Inflammatory macrophage treated with lipopolysaccharide for 4 hours (primary cell): Measurements from ENCODE around the gene PARP6.
"Not testable (repeated sequence)": the region's sequence is repeated elsewhere in the genome, so short reads cannot be mapped to it uniquely, and the experiment has no call there.

ENCODE experiments used
- DNase-seq: peaks from one replicate; pipeline ENCODE4 v3.0.0-alpha.2; 2020

The PARP6 gene

DNA sequence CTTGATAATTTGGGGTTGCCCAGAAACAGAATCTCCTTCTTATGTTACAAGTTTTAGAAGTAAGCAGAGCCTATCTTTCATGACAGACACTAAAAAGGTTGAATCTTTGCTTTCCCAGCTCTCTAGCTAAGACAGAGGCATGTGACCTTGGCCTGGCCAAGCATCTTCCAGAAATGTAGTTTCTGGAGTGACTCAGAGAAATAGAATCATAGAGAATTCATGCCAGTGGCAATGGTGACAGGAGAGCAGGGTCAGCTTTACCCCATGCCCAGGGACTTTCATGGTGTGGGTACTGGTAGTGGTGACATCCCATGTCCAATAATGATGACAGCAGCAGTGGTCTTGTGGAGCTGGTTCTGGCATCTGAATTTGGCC is 4.0 kb upstream of the PARP6 start:
- DNase-seq, result no peak

DNA sequence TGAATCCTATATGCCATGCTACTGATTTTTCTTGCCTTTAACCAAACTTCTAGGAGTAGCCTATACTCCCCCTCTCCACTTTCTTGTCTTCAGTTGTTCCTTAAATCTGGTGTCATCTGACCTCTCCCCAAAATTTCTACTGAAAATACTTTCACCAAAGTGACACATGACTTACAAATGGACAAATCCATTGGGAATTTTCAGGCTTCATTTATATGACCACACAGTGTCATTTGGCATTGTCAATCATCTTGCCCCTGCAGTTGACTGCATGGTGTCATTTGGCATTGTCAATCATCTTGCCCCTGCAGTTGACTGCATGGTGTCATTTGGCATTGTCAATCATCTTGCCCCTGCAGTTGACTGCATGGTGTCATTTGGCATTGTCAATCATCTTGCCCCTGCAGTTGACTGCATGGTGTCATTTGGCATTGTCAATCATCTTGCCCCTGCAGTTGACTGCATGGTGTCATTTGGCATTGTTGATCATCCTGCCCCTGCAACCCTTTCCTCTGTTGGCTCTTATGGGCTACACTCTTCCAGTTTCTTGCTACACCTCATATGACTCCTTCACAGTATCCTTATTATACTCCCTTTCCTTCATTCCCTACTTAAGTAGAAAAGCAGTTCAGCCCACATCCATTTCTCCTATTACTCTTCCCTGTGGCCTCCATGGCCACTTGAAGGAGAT is 3.4 kb upstream of the PARP6 start:
- not testable (repeated sequence) for DNase-seq

DNA sequence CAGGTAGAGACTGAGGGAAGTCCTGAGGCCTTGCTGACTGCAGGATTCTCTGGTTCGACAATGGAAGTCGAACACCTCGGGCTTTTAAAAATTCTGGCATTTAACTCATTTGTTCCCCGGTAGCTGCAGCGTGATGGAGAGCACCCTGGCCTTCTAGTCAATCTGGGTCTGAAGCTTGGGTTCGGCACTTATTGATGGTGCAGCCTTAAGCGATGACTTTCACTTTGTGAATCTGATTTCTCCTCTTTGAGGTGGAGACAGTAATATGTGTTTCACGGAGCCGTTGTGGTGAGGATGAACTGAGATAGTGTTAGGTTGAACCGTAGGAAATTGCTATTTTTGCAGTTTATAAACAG is 621 bp upstream of the PARP6 start:
- DNase-seq, result no peak

DNA sequence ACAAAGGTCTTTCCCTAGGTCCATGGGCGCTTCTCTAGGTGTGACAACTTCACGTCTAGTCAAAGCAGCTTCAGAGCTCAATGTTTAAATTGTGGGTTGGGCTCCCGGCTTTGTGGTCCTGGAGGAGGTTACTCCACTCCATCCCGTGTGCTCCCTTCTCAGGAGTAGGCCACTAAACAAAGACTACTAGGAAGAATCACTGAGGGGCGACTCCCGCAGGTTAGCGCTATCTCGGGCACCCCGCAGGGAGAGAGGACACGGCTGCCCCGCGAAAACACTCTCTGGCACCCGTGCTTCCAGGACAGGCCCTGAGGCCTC is 500 bp downstream of the PARP6 start:
- peak; percentile 10 for DNase-seq

DNA sequence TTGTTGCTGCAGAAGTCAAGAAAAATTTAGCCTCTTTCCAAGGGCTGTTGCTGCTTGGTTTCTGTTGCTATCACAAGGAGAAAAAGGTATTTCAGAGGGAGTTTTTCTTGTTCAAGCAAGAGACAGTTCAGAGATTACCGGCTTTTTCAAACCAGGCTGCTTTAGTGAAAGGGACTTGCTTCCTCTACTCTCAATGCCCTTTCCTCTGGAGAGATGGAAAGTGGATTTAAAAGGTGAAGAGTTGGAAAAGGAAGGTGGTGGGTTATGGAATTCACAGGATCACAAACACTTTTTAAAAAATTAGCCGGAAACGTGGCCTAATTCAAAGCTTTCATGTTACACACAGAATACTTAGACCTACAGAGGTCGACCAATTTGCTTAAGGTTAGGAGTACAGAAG is 1.1 kb downstream of the PARP6 start:
- no peak for DNase-seq

DNA sequence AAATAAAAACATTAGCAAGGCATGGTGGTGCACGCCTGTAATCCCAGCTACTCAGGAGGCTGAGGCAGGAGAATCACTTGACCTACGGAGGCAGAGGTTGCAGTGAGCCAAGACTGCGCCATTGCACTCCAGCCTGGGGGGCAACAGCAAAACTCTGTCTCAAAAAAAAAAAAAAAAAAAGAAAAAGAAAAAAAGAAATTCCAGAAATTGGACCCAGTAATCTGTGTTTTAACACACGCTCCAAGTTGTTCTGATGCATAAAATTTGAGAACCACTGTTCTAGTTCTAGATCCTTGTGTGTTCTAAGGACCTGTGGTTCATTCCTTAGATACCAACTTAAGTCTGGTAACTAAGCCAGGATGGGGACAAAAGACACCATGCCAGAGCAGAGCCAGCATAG is 2.6 kb downstream of the PARP6 start:
- no peak for DNase-seq

DNA sequence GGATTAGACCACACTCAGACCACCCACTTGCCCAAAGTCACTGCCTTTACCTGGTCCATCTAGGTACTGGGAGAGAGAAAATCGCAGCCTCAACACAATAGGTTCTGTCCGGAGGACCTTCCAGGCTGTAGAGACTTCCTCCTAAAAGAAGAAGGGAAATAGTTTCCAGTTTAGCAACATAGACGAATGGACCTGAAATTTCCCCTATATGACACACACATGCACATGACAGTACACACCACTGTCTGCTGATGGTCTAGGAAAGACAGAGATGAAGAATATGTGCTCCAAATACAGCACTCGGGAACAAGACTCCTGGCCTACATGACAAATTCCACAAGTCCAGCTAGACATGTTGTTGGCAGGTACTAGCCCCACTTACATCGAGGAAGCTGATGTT is 7.3 kb downstream of the PARP6 start:
- DNase-seq, result peak; percentile 80

DNA sequence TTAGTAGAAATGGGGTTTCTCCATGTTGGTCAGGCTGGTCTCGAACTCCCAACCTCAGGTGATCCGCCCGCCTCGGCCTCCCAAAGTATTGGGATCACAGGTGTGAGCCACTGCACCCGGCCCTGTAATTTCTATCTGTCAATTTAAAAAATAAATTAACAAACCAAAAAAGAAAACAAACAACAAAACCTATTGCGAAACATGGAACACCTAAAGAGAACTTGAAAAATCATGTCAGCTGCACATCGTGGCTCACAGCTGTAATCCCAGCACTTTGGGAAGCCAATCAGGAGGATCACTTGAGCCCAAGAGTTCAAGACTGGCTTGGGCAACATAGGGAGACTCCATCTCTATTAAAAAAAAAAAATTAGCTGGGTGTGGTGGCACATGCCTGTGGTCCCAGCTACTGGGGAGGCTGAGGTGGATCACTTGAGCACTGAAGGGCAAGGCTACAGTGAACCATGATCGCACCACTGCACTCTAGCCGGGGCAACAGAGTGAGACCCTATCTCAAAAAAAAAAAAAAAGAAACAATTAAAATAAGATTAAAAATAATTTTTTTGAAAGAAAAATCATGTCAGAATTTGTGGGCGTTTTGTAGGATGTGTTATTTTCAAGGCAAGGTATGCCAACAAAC is 19.6 kb downstream of the PARP6 start:
- DNase-seq, result no peak

DNA sequence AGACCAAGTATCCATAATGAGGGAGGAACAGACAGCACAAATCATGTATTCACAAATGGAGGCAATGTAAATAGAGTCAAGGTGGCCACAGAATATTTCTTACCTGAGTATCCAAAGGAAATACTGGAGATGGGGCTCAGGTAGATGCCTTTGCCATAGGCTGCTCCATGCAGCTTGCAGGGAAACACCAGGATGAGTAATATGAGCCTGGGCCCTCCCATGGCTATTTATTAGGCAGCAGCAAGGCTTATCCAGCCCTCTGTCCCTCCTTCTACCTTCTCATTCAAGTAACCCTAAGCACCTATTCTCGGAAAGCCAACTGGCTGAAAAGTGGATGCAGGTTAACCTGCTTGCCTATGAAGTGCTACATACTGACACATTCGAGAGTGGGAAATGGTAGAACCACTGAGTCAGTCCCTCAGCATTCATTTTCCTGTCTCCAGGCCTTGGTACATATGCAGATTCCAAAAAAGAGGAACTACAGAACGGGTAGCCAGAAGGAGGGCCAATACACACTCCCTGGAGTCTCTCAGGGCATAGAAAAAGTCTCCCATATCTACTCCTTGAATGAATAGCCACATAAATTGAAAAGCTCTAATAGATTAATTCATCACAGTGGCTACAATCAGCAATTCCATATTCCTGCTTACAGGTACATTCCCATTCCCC is 23.1 kb downstream of the PARP6 start:
- peak; percentile 32 for DNase-seq

DNA sequence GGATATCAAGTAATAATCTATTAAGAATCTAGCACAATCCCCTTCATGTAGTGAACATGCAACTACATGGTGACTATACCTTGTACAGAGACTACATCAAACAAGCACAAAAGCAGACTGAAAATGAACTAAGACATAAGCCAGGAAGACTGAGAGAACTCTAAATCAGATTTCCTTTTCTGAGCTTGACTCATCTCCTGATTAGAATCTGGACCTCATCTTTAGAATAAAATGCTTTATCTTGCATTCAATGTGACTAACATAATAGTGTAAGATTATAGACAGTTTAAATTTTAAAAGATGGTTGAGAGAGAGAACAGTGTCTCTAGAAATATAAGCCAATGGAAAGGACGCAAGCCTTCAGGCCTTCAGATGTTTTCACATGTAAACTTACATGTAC is 23.8 kb downstream of the PARP6 start:
- no peak for DNase-seq

DNA sequence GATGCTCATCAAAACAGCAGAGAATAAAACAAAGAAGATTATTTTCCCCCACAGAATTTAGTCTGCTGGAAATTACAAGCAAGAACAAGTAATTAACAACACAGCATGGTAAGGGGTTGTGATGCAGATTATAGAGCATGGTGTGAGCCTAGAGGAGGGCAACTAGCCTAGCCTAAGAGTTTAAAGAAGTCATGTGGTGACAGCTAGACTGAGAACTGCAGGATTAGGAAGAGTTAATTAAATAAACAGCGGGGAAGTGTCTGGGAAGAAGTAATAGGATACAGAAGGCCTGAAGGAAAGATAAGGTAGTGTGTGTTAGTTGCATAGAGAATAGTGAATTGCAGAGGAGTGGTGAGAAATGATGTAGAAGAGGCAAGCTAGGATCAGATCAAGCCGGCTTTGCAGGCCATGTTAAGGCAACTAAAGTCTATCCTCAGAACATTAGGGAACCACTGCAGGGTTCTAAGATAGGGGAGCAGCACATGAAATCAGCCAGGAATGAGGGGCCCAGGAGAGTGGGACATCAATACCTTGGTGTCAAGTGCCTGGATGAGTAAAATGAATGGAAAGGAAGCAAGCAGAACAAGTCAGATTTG is 29.5 kb downstream of the PARP6 start:
- DNase-seq, result no peak

DNA sequence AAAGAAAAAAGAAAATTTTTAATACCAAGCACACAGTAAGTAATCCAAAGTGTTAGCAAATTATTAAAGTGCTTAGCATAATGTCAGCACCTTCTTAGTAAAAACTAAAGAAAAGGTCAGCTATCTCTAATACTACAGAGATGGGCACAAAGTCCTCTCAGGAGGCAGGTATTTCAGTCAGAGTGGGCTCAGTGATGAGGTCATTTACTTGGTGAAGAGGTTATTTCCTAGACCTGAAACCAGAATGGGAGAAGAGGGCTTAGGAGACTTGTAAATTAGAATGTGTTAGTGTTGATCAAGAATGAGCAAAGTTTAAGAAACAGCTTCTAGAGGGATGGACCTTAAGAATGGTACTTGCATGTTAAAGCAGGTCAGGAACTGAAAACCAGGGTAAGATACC is 32.7 kb downstream of the PARP6 start:
- no peak for DNase-seq

DNA sequence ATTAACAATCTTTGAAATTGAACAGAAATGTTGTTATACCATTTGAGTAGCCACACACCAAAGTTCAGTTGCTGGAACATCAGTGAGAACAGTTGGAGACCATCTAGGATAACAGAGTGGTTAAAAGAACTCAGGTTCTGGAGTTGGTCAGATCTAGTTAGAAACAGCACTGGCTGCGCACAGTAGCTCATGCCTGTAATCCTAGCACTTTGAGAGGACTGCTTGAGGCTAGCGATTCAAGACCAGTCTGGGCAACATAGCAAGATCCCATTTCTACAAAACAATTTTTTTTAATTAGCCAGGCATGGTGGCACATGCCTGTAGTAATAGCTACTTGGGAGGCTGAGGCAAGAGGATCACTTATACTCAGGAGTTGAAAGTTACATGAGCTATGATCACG is 33.8 kb downstream of the PARP6 start:
- DNase-seq, result no peak

DNA sequence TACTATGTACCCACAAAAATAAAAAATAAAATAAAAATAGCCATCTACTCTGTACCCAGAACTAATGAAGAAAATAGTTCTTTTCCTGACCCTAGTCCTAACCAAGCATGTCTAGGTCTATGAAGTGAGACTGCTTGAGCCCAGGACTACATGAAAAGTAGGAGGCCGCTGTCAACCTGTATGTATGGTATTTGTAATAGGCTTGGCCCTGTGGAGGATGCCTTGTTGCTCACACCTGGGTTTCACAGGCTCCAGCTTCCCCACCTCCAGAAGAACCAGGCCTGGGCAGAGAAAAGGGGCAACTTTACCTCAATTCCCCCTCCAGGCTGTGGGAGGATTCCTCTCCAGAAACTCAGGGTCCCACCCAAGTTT is 34.5 kb downstream of the PARP6 start:
- DNase-seq, result no peak

DNA sequence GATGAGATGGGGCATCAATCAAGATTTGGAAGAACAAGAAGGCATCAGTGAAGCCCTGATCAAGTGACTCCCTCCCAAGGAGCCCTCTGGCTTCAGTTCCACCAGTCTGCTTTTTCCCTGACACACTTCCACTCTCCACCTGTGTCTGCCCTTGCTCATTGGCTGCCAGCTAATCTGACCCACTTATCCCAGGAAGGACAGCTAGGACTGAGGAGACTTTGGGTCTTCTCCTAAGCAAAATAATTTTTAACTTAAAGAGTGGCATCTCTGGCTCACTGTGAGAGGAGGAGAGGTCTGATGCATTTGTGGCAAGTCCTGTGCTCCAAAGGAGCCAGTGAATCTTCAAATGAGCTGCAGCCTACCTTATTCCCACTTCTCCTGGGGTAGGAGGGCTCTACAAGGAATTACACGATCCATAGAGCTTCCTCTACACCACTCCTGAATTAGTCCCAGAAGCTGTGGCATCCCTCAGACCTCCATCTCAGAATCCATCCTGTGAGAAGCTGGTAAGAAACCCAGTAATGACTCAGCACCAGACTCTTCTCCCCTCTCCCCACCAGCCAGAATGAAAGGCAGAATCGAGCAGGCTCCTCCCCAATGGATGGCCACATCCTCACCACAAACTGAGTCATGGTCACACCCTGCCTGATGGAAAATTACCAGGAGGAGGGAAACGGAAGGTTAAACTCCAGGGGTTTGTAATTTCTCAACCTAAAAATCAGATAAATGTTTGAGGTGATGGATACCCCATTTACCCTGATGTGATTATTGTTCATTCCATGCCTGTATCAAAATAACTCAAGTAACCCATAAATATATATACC is 35.1 kb downstream of the PARP6 start:
- DNase-seq, result peak; percentile 96

DNA sequence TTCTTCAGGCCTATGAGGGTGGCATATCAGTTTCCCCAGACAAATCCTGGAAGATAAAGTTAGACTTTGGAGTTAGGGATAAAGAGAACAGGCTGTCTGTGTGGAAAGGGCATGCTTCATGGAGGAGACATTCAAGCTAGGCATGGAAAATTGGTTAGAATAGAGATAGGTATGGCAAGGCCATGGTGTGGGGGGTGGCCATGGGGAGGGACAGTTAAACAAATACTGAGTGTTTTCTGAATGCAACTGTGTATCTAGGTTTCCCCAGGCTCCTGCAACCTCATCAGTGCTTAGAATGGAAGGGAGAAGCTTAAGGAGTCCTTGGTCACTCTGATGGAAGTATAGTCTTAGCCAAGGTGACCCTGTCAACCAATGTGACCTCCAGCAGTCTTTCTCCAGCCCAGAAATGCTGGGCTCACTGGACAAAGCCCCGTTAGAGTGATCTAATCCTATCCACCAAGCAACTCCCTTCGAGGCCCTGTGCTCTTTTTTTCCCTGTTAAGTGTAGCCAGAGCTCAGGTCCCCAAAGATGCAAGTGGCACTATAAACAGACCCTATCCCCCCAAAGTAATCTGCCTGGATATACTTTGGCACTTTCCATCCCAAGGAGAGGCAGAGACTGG is 35.9 kb downstream of the PARP6 start:
- no peak for DNase-seq

DNA sequence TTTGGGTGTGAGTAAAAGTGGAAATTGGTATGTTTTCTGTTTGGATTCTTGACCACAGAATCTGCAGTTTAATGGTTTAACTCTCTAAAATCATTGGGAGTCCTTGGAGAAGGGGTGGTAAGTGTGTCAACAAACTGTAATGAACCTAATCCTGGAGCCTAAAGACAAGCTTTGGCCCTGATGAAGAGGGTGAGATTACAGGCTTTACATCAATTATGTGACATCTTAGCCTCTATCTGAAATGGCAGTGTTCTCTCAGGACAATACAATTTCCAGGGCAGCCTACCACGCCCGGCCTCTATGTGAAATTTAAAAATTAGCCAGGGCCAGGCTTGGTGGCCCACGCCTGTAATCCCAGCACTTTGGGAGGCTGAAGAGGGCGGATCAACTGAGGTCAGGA is 37.1 kb downstream of the PARP6 start:
- DNase-seq, result no peak

DNA sequence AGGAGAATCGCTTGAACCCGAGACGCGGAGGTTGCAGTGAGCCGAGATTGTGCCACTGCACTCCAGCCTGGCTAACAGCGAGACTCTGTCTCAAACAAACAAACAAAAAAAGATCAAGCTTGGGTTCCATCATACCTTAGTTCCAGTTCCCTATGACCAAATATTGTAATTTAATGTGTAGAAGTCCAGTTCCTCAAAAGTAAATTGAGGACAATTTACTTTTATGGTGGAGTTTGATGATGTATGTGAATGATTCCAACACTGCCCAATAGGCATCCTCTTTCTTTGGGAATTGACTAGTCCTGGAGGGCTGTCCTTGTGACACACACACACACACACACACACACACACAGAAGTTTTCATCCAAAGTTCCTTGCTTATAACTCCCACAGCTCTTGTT is 38.6 kb downstream of the PARP6 start:
- peak; percentile 44 for DNase-seq

DNA sequence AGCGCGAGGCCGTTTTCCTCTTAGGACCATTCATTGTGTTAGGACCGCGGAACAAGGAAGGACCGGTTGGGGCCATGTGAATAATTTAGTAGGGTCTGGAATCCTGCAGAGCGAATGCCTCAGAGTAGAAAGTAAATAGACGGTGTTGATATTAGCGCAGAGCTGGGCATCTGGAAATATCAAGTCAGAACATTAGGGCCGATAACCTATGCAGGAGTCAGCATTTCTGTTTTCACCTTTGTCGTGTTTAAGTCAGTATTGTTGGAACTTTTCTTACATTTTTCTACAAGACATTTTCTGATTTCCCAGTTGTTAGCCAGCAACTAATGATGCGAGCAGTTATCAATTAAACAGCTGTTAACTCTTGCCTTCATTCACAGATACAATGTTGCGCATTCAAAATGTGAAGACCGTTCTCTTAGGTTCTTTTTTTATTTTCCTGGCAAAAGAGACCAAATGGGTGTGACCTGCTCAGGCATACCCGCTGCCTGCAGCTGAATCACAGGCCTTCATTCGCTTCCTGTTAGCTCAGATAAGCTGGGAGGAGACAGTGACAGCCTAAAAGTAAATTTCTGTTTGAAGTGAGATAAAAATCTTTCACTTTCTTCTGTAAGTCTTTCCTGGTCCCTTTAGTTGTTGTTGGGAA is 40.4 kb downstream of the PARP6 start:
- peak; percentile 82 for DNase-seq

DNA sequence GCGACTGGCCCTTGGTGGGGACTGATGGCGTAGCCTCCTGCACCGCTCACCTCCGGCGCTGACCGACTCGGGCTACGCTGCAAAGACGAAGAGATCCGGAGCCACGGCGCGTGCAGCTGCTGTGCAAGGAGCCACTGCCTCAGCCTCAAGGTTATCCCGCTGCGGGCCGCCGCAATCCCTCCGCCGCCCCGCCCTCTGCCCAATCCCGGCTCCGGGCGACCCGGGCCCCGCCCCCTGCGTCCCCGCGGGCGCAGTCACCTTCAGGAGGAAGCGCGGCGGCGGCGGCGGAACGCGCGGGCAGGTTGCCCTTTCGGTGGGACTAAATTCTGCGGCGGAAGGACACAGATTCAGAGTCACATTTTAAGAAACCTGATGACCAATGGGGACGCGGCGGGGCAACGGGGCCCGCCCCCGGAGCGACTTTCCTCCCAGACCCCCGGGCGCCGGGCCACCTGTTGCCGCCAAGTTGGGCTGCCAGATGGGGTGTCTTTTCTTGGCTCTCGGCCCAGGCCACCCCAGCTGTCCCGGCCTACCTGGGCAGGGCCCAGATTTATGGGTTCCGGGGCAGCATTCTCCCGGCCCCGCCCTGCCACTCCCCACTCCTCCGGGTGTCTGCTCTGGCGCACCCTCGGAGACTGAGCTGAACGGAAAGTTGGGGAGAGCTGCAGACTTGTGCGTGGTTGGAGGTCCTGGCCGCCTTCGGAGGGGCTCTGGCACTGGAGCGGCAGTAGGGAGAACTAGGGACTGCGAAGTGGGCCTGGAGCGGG is 41.1 kb downstream of the PARP6 start, which contains the start of gene PKM:
TSS of gene PKM (minus strand) at position 125 of the 767 bp plus-strand sequence. CDS start 12,093 bp downstream, outside the sequence.
- peak; percentile 98 for DNase-seq
